HuH-7 (cell line): ENCODE measurements around the gene BCL7C.
"Not testable (repeated sequence)": the region's sequence is repeated elsewhere in the genome, so short reads cannot be mapped to it uniquely, and the experiment has no call there.

Experiments
- DNase-seq: peaks from one replicate; pipeline ENCODE4 v3.0.0; 2011; ENCODE audit warnings: low spot score

Gene BCL7C

GRCh38 chr16:30860729-30861128 is 33.1 kb downstream of the BCL7C start:
- DNase-seq: not testable (repeated sequence)

- DNase-seq: no peak
Observed at GRCh38 chr16:30858829-30859423, 35.0 kb downstream of the BCL7C start.

GRCh38 chr16:30858111-30858495 is 35.8 kb downstream of the BCL7C start:
- DNase-seq: no peak

DNA sequence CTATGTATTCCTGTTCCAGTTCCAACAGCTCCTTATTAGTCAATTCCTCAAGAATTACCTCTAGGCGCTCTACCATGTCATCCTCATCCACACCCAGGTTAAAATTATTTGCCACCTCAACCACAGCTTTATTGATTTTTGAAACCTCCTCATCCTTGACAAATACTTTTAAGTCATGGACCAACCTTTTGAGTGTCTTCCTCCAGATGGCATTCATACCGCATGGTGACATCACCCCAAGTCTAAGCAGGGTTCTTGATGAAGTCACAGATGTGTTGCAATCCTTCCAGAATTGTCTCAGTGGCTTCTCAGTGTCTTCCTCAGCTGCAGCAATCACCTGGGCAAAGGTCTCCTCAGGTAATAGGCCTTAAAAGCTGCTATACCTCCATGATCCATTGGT is 40.1 kb downstream of the BCL7C start:
- DNase-seq: no peak

- DNase-seq: no peak
Observed at GRCh38 chr16:30850246-30850645, 43.6 kb downstream of the BCL7C start.

GRCh38 chr16:30846649-30847402 is 47.1 kb downstream of the BCL7C start:
- DNase-seq: no peak

GRCh38 chr16:30844671-30845449 is 49.0 kb downstream of the BCL7C start:
- peak; percentile 81 for DNase-seq

DNA sequence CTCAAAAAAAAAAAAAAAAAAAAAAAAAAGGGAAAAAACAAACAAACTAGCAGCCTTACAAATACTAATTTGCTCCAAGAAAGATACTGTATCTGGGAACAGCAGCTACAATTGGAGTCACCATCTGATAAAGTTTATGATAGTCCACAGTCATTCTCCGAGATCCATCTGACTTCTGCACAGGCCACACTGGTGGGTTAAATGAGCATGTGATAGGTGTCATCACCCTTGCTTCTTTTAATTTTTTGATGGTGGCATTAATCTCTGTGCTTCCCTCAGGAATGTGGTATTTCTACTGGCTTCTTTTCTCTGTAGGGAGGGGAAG is 49.6 kb downstream of the BCL7C start:
- DNase-seq: no peak

DNA sequence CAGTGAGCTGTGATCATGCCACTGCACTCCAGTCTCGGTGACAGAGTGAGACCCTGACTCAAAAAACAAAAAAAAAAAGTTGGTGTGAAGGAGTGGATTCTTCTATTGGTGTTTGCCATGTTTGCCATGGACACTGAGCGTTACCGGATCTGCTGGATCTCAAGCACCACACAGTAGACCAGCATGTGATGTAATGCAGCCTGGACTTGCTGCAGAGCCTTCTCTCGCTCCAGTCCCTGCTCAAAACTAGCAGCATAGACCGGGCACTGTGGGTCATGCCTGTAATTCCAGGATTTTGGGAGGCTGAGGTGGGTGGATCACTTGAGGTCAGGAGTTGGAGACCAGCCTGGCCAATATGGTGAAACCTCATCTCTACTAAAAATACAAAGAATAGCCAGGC is 50.4 kb downstream of the BCL7C start:
- DNase-seq: no peak

DNA sequence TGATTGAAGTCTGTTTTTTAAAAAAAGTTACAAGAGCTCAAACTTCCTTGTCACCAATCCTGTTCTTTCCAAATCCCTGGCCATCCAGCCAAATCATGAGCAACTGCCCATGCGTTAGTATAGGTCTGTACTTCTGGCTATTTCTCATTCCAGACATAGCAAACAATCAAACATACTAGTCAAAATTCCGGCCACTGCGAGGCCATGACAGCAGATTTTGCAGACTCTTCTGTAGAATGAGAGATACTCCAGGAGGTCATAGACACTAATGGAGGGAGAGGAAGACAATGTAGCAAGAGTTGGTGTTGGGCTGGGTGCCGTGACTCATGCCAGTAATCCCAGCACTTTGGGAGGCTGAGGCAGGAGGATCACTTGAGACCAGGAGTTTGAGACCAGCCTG is 50.9 kb downstream of the BCL7C start:
- no peak for DNase-seq

- DNase-seq: no peak
Observed at GRCh38 chr16:30841332-30841731, 52.5 kb downstream of the BCL7C start.

DNA sequence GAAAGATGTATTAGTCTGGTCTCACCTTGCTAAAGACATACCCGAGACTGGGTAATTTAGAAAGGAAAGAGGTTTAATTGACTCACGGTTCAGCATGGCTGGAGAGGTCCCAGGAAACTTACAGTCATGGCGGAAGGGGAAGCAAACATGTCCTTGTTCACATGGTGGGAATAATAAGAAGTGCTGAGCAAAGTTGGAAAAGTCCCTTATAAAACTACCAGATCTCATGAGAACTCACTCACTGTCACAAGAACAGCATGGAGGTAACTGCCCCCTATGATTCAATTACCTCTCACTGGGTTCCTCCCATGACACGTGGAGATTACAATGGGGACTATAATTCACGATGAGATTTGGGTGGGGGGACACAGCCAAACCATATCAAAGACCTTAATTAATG is 53.3 kb downstream of the BCL7C start:
- no peak for DNase-seq

- no peak for DNase-seq
Observed at GRCh38 chr16:30839523-30840227, 54.2 kb downstream of the BCL7C start.

DNA sequence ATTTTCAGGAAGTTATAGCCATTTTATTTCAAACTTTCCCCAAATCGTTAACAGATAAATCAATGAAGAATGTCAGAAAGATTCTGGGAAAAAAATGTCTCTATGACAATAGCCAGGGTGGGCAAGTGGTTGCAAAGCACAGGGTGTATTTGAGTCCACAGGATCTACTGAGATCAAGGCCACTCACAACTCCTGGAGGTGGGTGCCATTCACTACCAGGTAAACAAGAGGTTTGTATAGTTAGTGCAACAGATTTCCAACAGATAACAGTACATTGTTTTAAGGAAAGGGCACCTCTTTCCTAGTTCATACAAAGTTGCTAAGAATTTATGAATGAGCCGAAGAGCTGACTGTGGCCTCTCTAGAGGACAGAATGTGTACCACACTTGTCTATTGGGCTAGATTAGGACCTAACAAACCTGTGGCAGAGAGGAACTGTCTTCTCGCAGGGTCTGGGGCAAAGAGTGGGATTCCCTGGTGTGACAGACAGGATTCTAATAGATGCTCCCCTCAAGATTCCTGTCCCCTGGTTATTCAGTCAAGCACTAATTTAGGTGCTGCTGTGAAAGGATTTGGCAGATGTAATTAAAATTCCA is 54.9 kb downstream of the BCL7C start:
- no peak for DNase-seq

GRCh38 chr16:30837904-30838303 is 56.0 kb downstream of the BCL7C start:
- no peak for DNase-seq
